Measurements from ENCODE around the gene GLT8D1.
"Not testable (repeated sequence)": the region's sequence is repeated elsewhere in the genome, so short reads cannot be mapped to it uniquely, and the experiment has no call there.

The GLT8D1 gene

GRCh38 chr3:52678265-52679198 lies 27.1 kb downstream of the GLT8D1 start:
- DNase-seq, result no peak

- DNase-seq, result not testable (repeated sequence)
Observed at GRCh38 chr3:52676201-52676600, 29.4 kb downstream of the GLT8D1 start.

GRCh38 chr3:52671676-52672075 lies 33.9 kb downstream of the GLT8D1 start:
- no peak for DNase-seq

- DNase-seq, result peak; percentile 73 to 74
Observed at GRCh38 chr3:52670621-52671521, 34.7 kb downstream of the GLT8D1 start.

- DNase-seq, result no peak
Observed at GRCh38 chr3:52663098-52663497, 42.5 kb downstream of the GLT8D1 start.

- no peak for DNase-seq
Observed at GRCh38 chr3:52660046-52660445, 45.5 kb downstream of the GLT8D1 start.

- no peak for DNase-seq
Observed at GRCh38 chr3:52655895-52656294, 49.7 kb downstream of the GLT8D1 start.

GRCh38 chr3:52651592-52651991 lies 54.0 kb downstream of the GLT8D1 start:
- DNase-seq, result no peak

GRCh38 chr3:52650439-52650838 lies 55.2 kb downstream of the GLT8D1 start:
- no peak for DNase-seq

GRCh38 chr3:52649461-52650210 lies 56.0 kb downstream of the GLT8D1 start:
- DNase-seq, result no peak

GRCh38 chr3:52645549-52645948 lies 60.0 kb downstream of the GLT8D1 start:
- no peak for DNase-seq

All from Kasumi-1 (cell line).